Measurements from ENCODE around the gene ATP8A2.
"Not testable (repeated sequence)": the region's sequence is repeated elsewhere in the genome, so short reads cannot be mapped to it uniquely, and the experiment has no call there.

Gene ATP8A2

DNA sequence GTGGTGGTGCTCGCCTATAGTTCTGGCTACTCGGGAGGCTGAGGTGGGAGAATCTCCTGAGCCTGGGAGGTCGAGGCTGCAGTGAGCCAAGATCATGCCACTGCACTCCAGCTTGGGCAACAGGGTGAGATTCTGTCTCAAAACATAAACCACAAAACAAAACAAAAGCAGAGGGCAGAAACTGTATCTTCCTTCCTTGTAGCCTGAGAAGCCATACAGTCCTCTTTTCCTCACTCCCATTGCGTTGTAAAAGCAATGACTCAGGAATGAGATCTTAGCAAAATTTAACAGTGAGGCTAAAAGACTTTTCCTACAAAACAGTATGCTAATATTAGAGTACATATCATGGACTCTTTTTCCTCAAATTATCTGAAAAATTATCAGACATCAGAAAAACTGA is 549.2 kb downstream of the ATP8A2 start:
- DNase-seq, result no peak

DNA sequence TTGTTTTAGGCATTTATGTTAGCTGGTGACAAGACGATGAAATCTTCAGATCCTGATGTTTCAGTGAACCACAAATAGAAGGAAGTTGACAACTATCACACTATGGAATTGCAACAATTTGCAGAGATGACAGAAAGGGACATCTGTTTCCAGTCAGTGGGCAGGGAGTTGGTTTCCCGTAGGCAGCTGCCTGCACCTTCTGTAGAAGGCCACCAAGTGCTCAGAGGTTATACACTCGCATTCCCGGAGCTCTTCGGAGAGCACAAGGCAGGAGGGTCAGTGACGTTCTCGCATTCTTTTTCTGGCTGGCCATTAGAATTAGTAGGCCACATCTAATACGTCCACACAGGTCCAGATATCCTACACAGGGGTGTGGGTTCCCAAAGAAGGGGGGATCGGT is 550.6 kb downstream of the ATP8A2 start:
- DNase-seq, result no peak

DNA sequence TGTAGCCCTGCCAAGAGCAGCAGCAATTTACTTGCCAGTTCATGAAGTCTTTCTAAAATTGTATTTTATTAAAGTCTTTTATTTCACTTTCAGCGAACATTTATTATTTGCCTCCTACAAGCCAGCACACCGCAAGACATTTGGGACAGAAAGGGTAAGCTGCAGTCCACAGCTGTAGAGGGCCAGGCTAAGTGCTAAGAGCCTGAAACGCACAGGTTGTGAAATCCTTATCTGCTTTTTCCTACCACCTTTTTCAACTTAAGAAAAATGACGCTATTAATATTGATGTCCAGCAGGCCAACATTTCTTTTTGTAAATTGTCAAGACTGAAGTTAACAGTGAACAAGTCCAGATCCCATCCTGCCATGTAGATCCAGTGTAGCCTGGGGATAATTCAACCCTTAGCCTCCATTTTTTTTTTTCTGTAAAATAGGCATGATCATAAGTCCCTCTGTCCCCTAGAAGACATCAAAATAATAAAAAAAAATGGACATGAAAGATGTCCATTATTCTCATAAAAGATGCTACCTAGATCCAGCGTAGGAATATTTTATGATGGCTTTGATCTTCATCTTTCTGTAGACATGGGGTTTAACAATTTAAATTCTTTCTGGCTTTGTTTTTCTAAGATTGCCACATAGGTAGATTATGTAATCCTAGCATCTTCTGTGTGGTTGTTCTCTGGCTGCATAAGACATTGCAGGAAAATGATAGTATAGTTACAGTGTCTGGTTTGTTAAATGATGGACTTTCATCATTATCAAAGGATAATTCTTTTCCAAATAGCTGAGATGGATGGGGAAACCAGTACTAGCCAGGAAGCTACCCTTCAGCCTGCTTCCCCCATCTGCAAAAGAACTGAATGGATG is 551.7 kb downstream of the ATP8A2 start:
- DNase-seq, result no peak

GRCh38 chr13:25927363-25927762 is 555.6 kb downstream of the ATP8A2 start:
- no peak for DNase-seq

GRCh38 chr13:25927932-25928331 is 556.2 kb downstream of the ATP8A2 start:
- no peak for DNase-seq

DNA sequence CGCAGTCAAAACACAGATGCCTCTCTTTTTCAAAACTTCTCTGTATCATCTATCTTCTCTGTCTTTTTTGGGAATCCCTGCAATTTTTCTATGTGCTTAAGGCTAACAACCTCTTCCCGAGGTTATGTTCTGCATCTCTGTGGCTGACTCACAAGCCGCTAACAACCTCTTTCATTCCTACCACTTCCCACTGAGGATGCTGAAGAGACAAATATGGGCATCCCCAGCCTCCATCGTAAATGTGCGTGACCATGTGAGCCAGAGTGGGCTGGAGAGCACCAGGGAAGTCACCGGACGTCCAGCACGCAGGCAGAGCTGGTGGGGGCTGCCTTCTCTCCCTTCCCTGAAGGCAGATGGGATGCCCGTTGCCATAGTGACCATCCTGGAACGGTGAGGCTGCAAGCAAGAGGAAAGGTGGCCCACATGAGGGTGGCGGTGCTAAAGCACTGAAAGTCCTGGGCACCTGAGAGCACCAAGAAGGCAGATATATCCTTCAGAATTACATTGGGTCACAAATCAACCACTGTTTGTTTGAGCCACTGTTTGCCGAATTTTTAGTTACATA is 557.2 kb downstream of the ATP8A2 start:
- DNase-seq, result no peak

- no peak for DNase-seq
Observed at GRCh38 chr13:25929816-25930215, 558.0 kb downstream of the ATP8A2 start.

DNA sequence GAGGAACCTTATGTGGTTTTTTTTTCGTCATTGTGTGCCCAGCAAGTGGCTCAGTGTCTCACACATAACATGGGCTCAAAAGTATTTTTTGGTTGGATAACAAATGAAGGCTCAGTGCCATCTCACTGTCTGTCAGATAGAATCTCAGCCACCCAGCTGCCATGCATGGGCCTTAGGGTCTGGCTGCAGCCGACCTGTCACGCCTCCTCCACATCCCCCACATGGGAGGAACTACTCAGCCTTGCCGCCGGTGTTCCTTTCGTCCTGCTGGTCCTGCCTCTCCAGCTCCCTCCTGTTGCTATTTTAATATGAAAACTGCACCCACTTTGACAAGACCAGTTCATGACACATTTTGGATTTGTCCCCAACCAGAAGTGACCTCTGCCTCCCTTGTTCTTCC is 558.9 kb downstream of the ATP8A2 start:
- peak; percentile 34 for DNase-seq

DNA sequence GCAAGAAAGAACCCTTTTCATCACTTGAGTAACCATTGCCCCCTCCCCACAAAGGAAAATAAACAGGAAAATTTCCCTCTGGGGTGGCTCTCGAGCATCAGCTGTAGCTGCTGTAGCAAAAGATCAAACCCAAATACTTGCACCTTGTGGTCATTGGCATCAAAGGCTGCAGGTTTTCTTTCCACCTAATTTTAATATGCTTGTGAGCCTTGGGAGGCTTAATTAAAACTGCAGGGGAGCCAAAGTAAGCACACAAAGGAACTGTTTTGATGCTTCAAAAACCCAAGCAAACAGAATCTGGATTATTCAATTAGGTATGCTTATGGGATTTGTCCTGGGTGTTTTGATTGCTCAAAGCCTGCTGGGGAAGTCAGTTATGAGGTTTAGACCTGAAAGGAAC is 560.6 kb downstream of the ATP8A2 start:
- DNase-seq, result no peak

GRCh38 chr13:25933520-25933919 is 561.7 kb downstream of the ATP8A2 start:
- no peak for DNase-seq

- no peak for DNase-seq
Observed at GRCh38 chr13:25934127-25934526, 562.4 kb downstream of the ATP8A2 start.

- DNase-seq, result no peak
Observed at GRCh38 chr13:25939961-25940687, 568.4 kb downstream of the ATP8A2 start.

GRCh38 chr13:25943081-25943480 is 571.3 kb downstream of the ATP8A2 start:
- DNase-seq, result no peak

DNA sequence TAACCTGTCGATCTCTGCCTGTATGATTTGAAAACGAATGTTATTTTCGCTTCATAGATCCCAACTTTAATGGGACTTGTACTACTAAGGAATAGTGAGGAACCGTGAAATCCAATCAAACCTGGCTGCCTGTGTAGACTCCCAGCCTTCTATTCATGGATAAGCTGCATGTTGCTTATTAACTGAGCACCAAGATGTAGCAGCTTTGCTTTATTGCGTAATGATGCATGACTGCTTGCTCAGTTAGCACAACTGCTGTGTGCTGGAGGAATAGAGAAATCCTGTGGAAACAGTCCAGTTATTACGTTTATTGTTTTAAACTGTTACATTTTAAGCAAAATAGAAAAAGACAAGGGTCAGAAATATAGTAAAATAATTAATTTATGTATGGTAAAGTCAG is 571.9 kb downstream of the ATP8A2 start:
- DNase-seq, result no peak

DNA sequence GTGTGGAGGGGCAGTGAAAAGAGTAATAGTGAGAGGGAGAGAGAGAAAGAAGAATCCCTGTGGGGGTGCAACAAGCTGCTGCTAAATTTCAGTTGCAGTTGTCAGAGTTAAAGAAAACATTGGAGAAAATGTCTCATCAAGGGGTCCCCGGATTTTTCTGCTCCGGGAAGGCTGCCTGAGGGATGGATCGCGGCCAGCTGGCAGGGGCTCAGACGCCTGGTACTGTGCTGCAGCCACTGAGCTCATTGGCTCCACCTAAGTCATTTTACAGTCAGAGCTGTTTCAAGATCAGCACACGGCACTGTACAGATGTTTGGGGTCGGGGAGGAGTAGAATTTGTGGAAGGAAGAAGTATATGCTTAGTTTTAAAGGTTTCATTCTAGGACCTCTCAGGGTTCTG is 573.8 kb downstream of the ATP8A2 start:
- no peak for DNase-seq

DNA sequence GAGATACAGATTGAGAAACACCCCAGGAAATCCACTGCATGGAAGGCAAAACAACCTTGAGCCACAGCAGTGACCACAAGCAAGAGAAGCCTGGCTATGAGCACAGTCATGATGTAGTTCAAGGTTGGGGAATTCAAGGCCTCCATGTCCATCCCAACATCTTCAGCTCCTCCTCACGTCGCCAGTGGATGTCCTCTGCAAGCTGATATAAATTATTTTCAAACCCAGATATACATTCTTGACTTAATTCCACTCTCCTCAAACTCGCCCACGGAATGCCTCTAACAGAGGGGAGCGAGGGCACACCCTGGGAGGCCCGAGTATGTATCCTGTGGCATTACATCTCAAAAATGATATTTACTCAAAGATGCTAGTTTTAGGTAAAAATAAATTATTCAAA is 574.5 kb downstream of the ATP8A2 start:
- no peak for DNase-seq

DNA sequence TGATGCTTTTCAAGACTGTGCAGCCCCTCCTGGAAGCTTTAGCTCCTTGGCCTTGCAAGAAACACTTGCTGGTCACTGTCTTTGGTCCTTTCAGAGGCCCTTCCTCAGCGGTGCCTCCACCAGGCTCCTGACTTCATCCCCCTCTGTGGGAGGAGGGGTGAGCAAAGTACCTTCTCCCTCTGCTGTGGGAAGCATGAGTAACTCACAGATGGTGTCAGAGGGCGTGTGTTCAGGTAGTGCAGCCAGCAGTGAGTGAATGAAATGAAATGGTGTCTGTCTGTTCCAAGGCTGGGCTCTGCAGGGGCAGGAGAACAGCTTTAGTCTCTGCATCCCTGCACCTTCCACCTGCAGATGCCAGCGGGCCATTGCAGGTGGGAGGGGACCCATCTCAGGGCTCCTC is 577.1 kb downstream of the ATP8A2 start:
- no peak for DNase-seq

- no peak for DNase-seq
Observed at GRCh38 chr13:25951831-25952230, 580.1 kb downstream of the ATP8A2 start.

DNA sequence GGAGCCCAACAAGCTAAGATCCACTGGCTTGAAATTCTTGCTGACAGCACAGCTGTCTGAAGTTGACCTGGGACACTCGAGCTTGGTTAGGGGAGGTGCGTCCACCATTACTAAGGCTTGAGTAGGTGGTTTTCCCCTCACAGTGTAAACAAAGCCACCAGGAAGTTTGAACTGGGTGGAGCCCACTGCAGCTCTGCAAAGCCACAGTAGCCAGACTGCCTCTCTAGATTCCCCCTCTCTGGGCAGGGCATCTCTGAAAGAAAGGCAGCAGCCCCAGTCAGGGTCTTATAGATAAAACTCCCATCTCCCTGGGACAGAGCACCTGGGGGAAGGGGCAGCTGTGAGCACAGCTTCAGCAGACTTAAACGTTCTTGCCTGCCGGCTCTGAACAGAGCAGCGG is 582.3 kb downstream of the ATP8A2 start:
- DNase-seq, result not testable (repeated sequence)

DNA sequence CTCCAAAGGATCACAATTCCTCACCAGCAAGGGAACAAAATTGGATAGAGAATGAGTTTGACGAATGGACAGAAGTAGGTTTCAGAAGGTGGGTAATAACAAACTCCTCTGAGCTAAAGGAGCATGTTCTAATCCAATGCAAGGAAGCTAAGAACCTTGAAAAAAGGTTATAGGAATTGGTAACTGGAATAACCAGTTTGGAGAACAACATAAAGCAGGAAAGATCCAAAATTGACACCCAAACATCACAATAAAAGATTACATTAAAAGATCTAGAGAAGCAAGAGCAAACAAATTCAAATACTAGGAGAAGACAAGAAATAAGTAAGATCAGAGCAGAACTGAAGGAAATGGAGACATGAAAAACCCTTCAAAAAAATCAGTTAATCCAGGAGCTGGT is 583.2 kb downstream of the ATP8A2 start:
- not testable (repeated sequence) for DNase-seq

- no peak for DNase-seq
Observed at GRCh38 chr13:25958986-25959385, 587.2 kb downstream of the ATP8A2 start.

GRCh38 chr13:25961294-25961693 is 589.5 kb downstream of the ATP8A2 start:
- DNase-seq, result no peak

DNA sequence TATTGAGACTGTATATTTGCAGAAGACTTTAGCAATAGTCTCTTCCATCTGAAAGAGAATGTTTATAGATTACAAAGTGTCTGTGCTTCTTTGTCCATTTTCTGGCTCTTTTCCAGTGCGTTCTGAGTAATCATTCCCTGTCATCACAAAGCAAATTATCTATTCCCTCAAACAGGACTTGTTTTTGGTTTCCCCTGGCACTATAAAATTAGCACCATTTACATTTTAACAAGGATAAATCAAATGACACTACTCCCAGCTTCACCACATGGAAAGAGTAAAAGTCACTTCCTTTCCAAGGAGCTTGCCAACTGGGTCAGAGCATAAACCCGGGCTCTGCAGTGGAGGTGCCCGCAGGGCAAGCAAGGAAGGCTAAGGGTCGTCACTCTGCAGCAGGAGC is 591.9 kb downstream of the ATP8A2 start:
- no peak for DNase-seq

DNA sequence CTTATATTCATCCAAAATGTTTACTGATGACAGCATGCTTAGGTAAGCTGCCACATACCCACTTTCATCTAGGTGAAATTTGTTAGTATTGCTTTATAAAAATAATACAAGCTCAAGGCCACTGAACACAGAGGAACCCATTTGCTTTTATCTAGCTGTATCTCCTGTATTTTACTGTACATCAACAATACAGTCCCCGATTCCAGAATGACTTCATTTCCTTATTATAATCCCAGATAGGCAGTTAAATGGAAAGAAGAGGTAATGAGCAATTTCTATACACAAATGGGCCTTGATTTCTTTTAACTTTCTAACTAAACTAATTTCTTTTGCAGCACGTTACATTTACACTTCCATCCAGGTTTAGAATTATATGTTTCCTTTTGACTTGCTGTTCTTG is 593.8 kb downstream of the ATP8A2 start:
- DNase-seq, result no peak
